Stimulated activated CD4-positive, alpha-beta T cell treated with anti-CD3 and anti-CD28 coated beads, Interleukin-1b, Interleukin-23, amount 100 ng/mL, for 24 hours (primary cell): ENCODE data around the gene CENPN.
A peak's percentile ranks its signal among the peaks of the same experiment; 100 is the strongest.

Source experiments
- DNase-seq, 4 experiments: peaks; one replicate each; pipeline ENCODE4 v3.0.0-alpha.2; 2020; ENCODE audit warnings: low read depth in 4 of 4, low spot score in 1 of 4

Gene CENPN, protein sequence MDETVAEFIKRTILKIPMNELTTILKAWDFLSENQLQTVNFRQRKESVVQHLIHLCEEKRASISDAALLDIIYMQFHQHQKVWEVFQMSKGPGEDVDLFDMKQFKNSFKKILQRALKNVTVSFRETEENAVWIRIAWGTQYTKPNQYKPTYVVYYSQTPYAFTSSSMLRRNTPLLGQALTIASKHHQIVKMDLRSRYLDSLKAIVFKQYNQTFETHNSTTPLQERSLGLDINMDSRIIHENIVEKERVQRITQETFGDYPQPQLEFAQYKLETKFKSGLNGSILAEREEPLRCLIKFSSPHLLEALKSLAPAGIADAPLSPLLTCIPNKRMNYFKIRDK

DNA sequence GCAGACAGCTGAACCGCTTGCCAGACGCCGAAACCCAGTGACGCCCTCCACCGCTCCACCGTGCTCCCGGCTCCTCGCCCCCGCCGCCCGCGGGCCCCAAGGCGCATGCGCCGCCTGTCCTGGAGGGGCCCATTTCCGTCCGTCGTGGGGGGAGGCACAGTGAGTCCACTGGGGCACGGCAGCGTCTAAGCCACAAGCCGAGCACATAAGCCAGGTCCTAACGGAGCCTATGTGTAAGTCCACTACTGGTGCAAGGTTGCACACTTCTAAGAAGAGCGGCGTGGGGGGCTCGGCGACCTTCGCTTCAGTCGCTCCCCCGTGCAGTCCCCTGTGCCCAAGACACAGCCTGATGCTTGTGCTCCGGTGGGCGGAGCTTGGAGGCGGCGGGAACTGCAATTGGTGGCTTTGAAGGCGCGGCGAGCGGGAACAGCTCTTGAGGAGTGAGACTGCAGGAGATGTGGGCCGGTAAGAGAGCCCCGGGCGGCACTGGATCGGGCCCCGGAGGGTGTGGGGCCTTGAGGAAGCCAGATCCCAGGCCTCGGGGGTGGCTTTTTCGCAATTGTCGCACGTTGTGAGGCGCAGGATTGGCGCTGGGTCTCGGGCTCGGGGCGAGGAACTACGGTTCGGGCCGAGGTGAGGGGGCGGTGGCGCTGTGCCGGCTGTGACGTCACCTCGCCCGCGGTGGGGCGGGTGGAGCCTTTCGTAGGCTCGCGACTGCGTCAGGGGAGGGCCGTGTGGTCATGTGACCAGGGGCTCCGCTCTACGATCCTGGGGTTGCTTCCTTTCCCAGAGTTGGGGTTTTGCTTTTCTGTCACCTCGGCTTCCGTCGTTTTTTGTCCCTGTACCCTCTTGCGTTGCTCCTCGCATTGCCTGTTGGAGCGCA, at the start of gene CENPN, which contains the start of gene CMC2:
TSS of gene CENPN (plus strand) at position 402 of the 883 bp plus-strand sequence. CDS start 4,726 bp downstream, outside the sequence.
TSS of gene CMC2 (minus strand) at position 73 of the 883 bp plus-strand sequence. CDS start 9,491 bp downstream, outside the sequence.
- DNase-seq: peak; percentile 88 to 94 (median 94)

DNA sequence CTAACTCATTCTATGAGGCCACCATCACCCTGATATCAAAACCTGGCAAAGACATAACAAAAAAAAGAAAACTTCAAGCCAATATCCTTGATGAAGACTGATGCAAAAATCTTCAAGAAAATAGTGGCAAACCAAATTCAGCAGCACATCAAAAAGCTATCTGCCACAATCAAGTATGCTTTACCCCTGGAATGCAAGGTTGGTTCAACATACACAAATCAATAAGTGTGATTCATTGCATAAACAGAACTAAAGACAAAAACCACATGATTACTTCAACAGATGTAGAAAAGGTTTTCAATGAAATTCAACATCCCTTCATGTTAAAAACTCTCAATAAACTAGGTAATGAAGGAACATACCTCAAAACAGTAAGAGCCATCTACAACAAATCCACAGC, 48.7 kb upstream of the CENPN start:
- DNase-seq: no peak

DNA sequence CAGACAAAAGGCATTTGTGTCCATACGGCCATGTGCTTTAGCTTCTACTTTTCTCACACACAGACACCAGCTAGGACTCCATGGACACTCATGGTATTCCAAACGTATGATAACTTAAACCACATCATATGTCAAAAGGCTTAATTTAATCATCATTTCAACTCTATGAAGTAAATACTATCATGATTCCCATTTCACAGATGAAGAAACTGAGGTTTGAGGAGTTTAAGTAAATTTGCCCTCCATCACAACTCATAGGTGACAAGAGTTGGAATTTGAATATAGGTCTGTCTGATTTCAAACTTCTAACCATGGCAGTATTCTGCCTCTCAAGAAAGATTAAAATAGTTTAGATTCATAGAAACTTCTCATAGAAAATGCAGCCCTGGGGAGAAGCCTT, 44.1 kb upstream of the CENPN start:
- DNase-seq: no peak

DNA sequence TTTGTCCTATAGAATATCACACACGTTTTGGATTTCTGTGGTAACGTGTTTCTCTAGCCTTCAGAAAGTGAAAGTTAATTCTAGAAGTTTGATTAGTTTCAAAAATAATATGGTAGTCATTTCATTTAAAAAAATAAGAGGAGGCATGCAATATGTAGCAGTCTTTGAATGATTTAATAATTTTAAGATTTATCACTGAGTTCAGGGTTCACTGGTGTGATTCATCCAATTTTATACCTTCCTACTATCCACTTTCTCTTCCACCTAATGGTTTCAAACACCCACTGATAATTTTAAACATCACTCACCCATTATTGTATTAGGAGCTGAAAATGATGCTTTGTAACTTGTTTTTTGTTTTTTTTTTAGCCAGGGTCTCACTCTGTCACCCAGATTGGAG, 42.7 kb upstream of the CENPN start:
- DNase-seq: no peak

DNA sequence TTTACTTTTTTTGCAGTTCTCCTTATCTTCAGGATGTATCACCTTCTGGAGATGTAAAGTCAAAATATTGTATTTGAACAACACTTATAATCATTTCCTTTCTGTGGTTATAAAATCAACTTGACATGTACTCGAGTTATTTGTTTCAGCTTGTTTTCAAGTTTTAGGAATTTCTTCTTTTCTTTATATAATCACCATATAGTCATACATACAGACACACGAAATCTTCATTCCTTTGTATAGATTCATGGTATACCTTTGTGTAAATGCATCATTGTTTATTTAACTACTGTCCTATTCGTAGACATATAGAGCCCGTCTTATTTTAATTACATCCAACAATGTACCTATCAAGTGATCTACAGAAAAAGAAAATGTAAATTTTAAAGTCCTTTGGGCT, 40.4 kb upstream of the CENPN start:
- DNase-seq: no peak

DNA sequence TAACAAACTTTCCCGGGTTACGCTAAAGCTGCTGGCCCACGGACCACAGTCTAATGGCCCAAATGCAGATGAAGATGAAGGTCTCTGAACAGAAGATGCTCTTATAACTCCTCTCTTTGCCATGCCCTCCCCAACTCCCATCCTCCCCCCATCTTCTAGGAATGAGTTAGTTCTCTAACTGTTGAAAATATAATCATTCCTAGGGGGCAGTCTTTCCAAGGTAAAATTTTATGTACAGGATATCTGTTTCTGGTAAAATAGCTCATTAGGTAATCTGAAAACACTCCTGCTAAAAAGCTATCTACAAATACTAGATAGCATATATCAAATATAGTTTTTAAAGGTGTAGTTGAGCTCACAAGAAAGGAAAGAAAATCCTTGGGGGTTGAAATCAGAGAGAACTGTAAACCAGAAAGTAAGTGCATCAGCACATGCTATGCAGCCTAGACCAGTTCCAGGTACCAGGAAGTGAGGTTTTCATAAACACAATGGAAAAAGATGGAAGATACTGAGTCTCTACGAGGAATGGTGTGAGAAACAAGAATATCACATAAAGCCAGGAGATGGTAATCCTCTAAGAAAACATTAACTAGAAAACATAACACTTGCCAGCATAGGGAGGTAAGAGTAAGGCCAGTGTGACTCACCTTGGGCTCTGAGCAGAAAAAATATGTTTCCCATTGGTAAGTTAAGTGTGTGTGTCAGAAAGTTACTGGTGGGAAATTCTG, 38.5 kb upstream of the CENPN start:
- no peak for DNase-seq

DNA sequence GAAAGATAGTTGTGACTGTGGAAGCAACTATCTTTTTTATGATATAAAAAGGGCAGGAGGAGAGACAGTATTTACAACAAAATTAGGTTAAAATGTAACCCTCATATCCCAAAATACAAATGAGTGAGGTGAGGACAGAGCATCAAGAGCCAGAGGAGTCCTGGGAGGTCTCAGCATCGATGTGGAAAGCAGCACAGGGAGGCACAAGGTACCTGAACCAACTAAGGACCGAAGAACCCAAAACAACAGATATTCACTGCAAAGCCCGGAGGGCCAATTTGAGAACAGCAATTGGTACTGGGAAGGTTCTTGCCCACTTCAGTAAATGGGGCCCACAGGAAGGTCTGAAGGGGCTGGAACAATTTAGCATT, 37.9 kb upstream of the CENPN start:
- no peak for DNase-seq

DNA sequence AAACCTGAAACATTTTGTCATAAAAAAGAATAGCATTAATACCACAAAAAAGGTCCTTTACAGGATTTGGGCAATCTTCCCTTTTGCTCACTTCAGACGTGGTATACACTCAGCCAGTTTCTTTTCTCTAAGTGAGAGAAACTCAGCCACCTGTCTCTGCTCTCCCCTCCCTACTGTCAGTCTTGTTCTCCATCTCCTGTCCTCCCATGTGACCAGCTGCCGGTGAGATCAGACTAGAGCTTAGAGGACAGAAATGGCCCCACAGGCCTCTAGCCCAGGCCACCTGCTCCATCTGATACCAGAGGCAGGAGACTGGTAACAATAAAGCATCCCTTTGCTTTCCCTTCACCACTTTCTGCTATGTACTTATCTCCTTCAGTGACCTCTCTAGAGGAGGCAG, 35.2 kb upstream of the CENPN start:
- DNase-seq: no peak

DNA sequence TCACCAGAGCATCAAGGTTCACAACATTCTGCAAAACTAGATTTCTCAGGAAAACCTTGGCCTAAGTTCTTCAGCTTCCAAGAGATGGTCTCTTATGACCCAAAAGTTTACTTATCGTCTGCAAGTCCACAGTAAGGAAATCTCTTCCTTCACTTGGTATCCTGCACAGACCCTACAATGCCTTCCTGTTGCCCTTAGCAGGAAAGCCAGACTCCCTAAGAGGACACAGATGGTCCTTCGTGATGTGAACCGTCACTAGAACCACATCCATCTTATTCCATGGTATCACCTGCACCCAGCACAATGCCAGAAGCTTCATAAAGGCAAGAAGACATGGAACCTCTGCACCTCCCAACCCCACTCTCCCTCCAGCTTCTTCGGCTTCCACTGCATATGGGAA, 34.4 kb upstream of the CENPN start:
- no peak for DNase-seq

DNA sequence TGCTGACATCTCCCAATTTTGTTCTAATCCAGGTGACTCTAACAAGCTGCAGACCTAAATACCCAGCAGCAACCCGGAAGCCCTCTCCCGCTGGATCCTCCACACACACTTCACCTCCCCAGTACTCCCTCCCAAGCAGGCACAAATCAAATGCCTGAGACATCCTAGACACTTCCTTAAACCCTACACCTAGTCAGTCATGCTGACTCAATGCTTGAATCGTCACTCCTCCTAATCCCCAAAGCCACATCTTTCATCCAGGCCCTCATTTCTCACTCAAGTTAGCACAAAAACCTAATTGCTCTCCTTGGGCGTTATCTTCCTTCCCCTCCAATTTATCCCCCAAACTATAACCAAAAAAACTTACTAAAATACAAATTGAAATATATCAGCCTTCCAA, 33.0 kb upstream of the CENPN start:
- no peak for DNase-seq

DNA sequence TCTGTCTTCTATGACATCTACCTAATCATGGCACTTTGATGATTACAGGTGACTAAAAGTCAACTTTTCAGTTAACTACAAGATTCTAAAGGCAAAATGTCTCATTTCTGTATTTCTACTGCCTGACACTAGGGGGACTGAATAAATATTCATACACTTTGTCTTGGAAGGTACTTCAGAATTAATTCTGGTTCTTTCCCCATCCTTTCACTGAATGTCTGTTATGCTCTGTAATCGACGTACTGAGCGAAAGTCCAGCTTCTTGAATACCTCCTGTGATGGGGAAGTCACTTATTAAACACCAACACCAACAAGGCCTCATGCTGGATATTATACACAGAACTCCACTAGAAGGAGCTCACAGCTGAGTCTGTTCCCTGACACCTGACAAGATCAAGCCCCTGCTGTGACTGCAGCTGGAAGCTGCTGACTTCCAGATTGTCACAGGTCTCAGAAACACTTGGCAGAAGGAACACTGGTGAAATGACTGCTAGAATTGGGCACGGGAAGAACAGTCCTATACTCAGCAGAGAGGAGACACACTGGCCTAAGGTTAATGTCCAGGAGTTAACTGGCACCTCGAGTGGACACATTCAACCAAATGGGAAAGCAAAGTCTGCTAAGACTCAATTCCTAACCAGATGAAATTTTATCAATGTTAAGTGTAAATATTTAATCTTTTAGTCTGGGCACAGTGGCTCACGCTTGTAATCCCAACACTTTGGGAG, 32.2 kb upstream of the CENPN start:
- DNase-seq: no peak

DNA sequence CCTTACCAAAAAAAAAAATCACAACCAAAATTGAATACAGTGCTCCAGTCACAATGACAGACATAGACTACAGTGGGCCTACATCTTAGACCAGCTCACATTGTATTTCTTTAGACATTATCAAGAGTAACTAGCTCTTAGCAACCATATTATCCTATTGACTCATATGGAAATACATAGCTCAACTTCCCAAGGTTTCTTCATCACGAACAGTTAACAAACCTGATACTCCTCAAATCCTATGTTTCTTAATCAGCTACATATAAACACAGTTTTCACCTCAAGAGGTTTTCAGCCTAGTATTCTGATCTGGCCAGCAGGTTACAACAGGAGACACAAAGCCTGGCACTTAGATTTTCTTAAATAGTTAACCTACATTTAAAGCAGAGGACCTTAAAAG, 30.1 kb upstream of the CENPN start:
- no peak for DNase-seq

DNA sequence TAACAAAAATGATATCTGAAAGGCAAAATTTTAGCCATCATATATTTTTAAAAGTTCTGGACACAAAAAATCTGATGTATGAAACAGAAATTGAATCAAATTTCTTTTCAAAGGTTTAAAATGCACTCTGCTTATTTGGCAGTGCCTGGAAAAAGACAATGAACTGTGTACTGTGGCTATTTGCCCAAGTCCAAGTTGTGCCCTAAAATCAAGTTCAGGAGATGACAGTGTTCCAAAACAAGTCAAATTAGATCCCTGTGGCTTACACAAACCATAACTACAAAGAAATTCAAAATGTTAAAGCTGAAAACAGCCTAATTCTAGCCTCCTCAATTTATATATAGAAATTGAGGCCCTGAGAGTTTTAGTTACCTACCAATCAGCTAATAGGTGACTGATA, 25.9 kb upstream of the CENPN start:
- DNase-seq: no peak

DNA sequence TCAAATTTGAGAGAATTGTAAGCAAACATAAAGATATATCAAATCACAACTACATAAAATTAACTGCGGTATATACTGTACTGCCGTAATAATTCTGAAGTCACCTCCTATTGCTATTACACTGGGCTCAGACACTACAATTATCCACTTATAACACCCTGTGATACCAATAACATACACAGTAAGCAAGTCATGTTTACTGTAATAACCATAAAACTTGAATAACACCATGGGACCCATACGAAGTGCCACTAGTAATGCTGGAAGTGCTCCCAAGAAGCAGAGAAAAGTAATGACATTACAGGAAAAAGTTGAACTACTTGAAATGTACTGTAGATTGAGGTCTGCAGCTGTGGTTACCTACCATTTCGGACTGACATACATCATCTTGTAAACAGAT, 24.4 kb upstream of the CENPN start:
- DNase-seq: no peak

DNA sequence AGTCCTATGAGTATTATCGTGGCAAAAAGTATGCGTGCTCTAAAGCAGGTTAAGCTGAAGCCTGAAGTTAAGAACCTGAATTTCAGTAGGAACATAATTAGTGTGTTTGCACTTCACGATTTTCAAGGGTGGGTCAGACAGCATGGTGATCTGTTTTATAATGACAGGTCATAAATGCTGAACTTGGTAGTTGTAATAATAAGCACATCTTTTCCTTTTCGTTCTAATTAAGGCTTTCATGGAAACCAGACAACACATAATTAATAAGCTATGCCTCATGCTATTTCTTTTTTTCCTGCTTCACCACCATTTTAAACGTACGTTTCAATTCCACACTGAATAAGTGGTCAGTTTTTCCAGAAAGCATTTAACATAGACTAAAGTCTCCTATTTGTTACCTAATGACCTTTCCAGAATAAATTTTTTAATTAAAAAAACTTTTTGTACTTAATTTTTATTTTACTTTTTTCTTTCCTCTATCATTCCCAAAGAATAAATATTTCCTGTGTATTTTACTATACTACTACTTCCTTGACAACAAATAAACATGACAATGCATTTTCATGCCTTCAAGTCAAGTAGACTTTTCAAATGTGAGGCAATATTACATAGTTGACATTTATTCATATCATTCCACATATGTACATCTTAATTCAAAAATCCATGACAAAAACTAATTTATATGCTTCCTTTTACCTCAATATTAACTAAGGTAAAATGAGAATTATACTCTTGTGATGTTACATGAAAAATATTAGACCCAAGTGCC, 22.7 kb upstream of the CENPN start:
- no peak for DNase-seq

DNA sequence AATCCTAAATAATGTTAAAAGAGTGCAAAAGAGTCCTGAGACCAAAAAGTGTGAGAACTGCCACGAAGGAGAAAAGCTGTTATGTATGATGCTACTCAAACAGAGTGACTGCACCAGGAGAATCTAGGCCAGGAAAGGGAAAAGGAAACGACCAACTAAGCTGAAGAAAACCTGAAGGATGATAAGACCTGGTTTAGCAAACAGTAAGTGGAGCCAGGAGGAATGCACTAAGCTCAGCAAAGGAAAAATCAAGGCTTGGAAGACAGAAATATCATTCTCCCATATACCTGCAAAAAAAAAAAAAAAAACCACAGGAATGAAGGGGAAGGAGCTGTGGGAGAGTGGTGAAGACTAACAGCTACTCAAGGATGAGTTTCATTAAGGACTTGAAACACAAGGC, 21.4 kb upstream of the CENPN start:
- no peak for DNase-seq

DNA sequence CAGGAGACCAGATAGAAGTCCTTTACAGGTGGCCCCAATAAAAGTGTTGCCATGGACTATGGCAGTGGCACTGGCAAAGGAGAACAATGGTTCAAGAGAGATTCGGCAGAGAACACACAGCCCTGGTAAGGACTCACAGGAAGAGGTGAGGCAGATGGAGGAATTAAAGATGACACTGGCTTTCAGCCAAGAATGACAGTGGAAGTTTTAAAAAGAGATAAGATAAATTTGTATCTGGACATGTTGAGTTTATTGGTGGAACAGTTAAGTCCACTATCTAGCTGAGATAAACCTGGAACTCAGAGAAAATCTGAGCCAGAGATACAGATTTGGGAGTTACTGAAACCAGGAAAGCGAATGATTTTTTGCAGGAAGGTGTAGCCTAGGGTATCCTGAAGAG, 20.5 kb upstream of the CENPN start:
- no peak for DNase-seq

DNA sequence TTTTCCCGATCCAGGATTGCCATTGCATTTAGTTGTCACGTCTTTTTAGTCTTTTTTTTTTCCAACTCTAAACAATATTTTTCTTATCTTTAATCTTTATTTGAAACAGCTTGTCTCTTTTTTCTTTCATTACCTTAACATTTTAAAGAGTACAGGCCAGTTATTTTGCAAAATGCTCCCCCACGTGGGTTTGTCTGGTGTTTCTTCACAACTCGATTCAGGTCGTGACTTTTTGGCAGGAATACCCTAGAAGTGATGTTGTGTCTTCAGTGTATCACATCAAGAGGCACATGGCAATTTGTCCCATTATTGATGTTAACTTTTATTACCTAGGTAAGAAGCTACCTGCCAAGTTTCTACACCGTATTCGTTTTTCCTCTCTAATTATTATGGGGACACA, 18.3 kb upstream of the CENPN start:
- DNase-seq: no peak

DNA sequence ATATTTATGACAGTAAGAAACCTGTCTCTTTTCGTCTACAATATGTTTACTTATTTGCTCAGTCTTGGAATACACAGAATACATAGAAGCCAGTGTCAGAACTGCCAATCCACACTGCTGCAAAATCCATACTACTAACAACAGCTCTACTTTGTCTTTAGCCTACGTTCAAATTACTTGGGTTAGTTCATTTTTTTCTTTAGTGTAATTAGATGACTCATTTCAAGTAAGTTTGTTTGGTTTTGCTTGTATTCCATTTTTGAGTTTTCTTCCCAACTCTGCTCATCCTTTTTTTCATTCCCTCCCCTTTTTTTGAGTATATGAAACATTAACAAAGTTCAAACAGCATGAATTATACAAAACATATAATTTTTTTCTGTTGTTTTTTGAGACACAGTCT, 17.2 kb upstream of the CENPN start:
- DNase-seq: no peak

DNA sequence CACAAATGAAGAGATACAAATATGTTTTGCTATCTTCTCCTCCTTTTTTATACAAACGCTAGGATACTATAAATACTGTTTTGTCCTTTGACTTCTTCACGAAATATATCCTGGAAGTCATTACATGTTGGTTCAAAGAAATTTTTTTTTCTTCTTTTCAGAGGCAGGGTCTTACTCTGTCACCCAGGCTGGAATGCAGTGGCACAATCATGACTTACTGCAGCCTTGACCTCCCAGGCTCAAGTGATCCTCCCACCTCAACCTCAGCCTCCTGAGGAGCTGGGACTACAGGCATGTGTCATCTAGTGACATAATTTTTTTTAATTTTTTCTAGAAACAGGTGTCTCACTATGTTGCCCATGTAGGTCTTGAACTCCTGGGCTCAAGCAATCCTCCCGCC, 16.4 kb upstream of the CENPN start:
- DNase-seq: no peak
